Neural progenitor cell (in vitro differentiated cells): ENCODE measurements around the gene ASAP2. TPM values are rescaled to one million over a fixed set of nuclear protein-coding genes. Genes with fewer than 3 reads are reported as not detected.

Experiments used
- DNase-seq: peaks from one replicate; pipeline ENCODE4 v3.0.0-alpha.2; 2016; ENCODE audit warnings: low spot score
- H2AFZ ChIP-seq: fragments of 200-600 bp; sonication (generic); replicated peaks from 2 replicates; pipeline ENCODE4 v1.6.1; 2016; ENCODE audit warnings: antibody characterized with exemption
- H3F3A ChIP-seq: fragments of 200-600 bp; sonication (generic); 2 replicates; pipeline ENCODE4 v1.6.1; 2016; ENCODE audit warnings: antibody characterized with exemption, low read depth
- H3K27ac ChIP-seq: fragments of 200-600 bp; sonication (generic); 2 replicates; pipeline ENCODE4 v1.5.1; 2016; ENCODE audit warnings: mild to moderate bottlenecking
- H3K27me3 ChIP-seq: fragments of 200-600 bp; sonication (generic); 2 replicates; pipeline ENCODE4 v1.6.1; 2016; ENCODE audit warnings: mild to moderate bottlenecking, moderate library complexity
- H3K36me3 ChIP-seq: fragments of 200-600 bp; sonication (generic); 2 replicates; pipeline ENCODE4 v1.5.1; 2016
- H3K4me1 ChIP-seq: fragments of 200-600 bp; sonication (generic); 2 replicates; pipeline ENCODE4 v1.6.1; 2016; ENCODE audit warnings: mixed run types
- H3K4me2 ChIP-seq: fragments of 200-600 bp; sonication (generic); 2 replicates; pipeline ENCODE4 v1.6.1; 2016
- H3K4me3 ChIP-seq: fragments of 200-600 bp; sonication (generic); 2 replicates; pipeline ENCODE4 v1.5.1; 2016
- H3K79me2 ChIP-seq: fragments of 200-600 bp; sonication (generic); 2 replicates; pipeline ENCODE4 v1.6.1; 2016; ENCODE audit warnings: low read depth
- H3K9ac ChIP-seq: fragments of 200-600 bp; sonication (generic); 2 replicates; pipeline ENCODE4 v1.6.1; 2016
- H3K9me3 ChIP-seq: fragments of 200-600 bp; sonication (generic); 2 replicates; pipeline ENCODE4 v1.5.1; 2016; ENCODE audit warnings: low read depth
- H4K20me1 ChIP-seq: fragments of 200-600 bp; sonication (generic); 2 replicates; pipeline ENCODE4 v1.6.1; 2016; ENCODE audit warnings: low read depth
- H3K27ac Mint-ChIP-seq: 3 replicates; pipeline ENCODE4 v1.8.0; 2021; ENCODE audit warnings: mixed read lengths
- H3K27me3 Mint-ChIP-seq: 2 replicates; pipeline ENCODE4 v1.8.0; 2022; ENCODE audit warnings: low read depth, mild to moderate bottlenecking, inconsistent platforms, moderate library complexity, mixed read lengths; ENCODE audit not compliant: insufficient read depth
- H3K36me3 Mint-ChIP-seq: 3 replicates; pipeline ENCODE4 v1.8.0; 2021; ENCODE audit warnings: mixed read lengths
- H3K4me1 Mint-ChIP-seq: 3 replicates; pipeline ENCODE4 v1.8.0; 2021; ENCODE audit warnings: mixed read lengths
- H3K4me3 Mint-ChIP-seq: 3 replicates; pipeline ENCODE4 v1.8.0; 2021; ENCODE audit warnings: mild to moderate bottlenecking, moderate library complexity, mixed read lengths
- H3K9me3 Mint-ChIP-seq: 3 replicates; pipeline ENCODE4 v1.8.0; 2020; ENCODE audit warnings: mixed read lengths
- CTCF ChIP-seq: fragments of 200-600 bp; sonication (generic); IDR thresholded peaks from 2 replicates; pipeline ENCODE4 v1.5.1; 2017; ENCODE audit warnings: antibody characterized with exemption, mild to moderate bottlenecking
- EZH2 ChIP-seq: fragments of 200-600 bp; sonication (generic); IDR thresholded peaks from 2 replicates; pipeline ENCODE4 v1.6.1; 2017; ENCODE audit warnings: antibody characterized with exemption, mild to moderate bottlenecking, moderate library complexity
- EZH2phosphoT487 ChIP-seq: fragments of 200-600 bp; sonication (generic); IDR thresholded peaks from 2 replicates; pipeline ENCODE4 v1.6.1; 2017; ENCODE audit warnings: antibody characterized with exemption
- total RNA-seq: library from RNA; depleted of rRNA; stranded (reverse); fragments of >200 nt; gene quantifications from 2 replicates; pipeline ENCODE4 v1.2.3, GENCODE V29; 2015; ENCODE audit warnings: low replicate concordance

Gene ASAP2
- total RNA-seq, 1 donor from 2014 or later, result 31.7 TPM

DNA sequence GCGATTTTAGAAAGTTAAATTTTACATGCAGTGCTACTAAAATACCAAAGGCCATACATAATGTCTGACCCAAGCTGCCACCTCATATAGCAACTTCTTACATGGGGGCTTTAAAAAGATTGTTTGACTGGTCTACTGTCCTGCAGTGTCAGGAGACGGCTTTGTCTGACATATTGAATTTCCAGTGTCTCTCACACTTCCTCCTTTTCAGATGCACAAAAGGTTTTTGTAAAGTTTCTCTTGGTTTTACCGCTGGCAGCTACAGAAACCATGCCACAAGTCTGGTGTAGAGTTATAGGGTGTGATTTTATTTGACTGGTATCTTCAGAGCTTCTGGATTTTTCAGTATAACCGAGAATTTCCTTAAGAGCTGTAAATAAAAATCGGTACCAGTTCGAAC is 1.1 kb upstream of the ASAP2 start:
- no peak overlapping the region for H3K27ac ChIP-seq
- DNase-seq, result no peak
- H2AFZ ChIP-seq, result no peak overlapping the region
- peaks cover 18% of the 10 kb centered on the region for H3K4me1 ChIP-seq
- H3K36me3 ChIP-seq, result no peaks in the 10 kb centered on the region
- H3K27me3 ChIP-seq, result peaks cover 28% of the 10 kb centered on the region
- peak overlapping the region; percentile 90 for H3K4me3 ChIP-seq
- H3K4me1 Mint-ChIP-seq, result peaks cover 44% of the 10 kb centered on the region
- TF ChIP-seq EZH2phosphoT487 (no peak), CTCF (no peak)
- H3K27ac Mint-ChIP-seq, result no peak overlapping the region
- peak overlapping the region; percentile 89 for H3K4me3 Mint-ChIP-seq
- H3K4me2 ChIP-seq, result peak overlapping the region; percentile 89
- H4K20me1 ChIP-seq, result peaks cover 25% of the 10 kb centered on the region
- no peaks in the 10 kb centered on the region for H3K9me3 ChIP-seq
- H3F3A ChIP-seq, result peaks cover 10% of the 10 kb centered on the region
- peaks cover 36% of the 10 kb centered on the region for H3K79me2 ChIP-seq
- peaks cover 13% of the 10 kb centered on the region for H3K27me3 Mint-ChIP-seq
- no peaks in the 10 kb centered on the region for H3K9me3 Mint-ChIP-seq
- no peak overlapping the region for H3K9ac ChIP-seq
- H3K36me3 Mint-ChIP-seq, result peaks cover 5% of the 10 kb centered on the region

GRCh38 chr2:9206991-9207640 is 504 bp downstream of the ASAP2 start:
- H3K9me3 ChIP-seq, result no peaks in the 10 kb centered on the region
- peaks cover 42% of the 10 kb centered on the region for H3K4me1 Mint-ChIP-seq
- no peak for DNase-seq
- peak overlapping the region; percentile 85 for H3K4me3 Mint-ChIP-seq
- peaks cover 52% of the 10 kb centered on the region for H3K79me2 ChIP-seq
- no peaks in the 10 kb centered on the region for H3K36me3 ChIP-seq
- H3K36me3 Mint-ChIP-seq, result peaks cover 5% of the 10 kb centered on the region
- peaks cover 18% of the 10 kb centered on the region for H3K4me1 ChIP-seq
- H3K4me3 ChIP-seq, result peak overlapping the region; percentile 89
- H3K27ac ChIP-seq, result no peak overlapping the region
- peaks cover 28% of the 10 kb centered on the region for H3K27me3 ChIP-seq
- peak overlapping the region; percentile 86 for H2AFZ ChIP-seq
- peak overlapping the region; percentile 60 for H3K9ac ChIP-seq
- TF ChIP-seq EZH2phosphoT487, result peak; percentile 39
- peak; percentile 13 for TF ChIP-seq EZH2
- TF ChIP-seq CTCF, result no peak
- peaks cover 37% of the 10 kb centered on the region for H4K20me1 ChIP-seq
- H3K27me3 Mint-ChIP-seq, result peaks cover 7% of the 10 kb centered on the region
- no peak overlapping the region for H3K27ac Mint-ChIP-seq
- peak overlapping the region; percentile 85 for H3K4me2 ChIP-seq
- no peaks in the 10 kb centered on the region for H3K9me3 Mint-ChIP-seq
- peaks cover 10% of the 10 kb centered on the region for H3F3A ChIP-seq

GRCh38 chr2:9207641-9208311 is 1.2 kb downstream of the ASAP2 start:
- Histone ChIP-seq H3K9me3 (no peaks in the 10 kb centered on the region), H3K36me3 (no peaks in the 10 kb centered on the region), H3K79me2 (peaks cover 59% of the 10 kb centered on the region), H3F3A (peaks cover 10% of the 10 kb centered on the region), H3K27ac (no peak overlapping the region), H3K4me1 (peaks cover 18% of the 10 kb centered on the region), H3K27me3 (peaks cover 28% of the 10 kb centered on the region), H2AFZ (peak overlapping the region; percentile 86), H3K4me3 (peak overlapping the region; percentile 89), H4K20me1 (peaks cover 44% of the 10 kb centered on the region), H3K4me2 (peak overlapping the region; percentile 85), H3K9ac (peak overlapping the region; percentile 60)
- Mint-ChIP-seq H3K9me3 (no peaks in the 10 kb centered on the region), H3K4me1 (peaks cover 42% of the 10 kb centered on the region), H3K4me3 (peak overlapping the region; percentile 95), H3K27me3 (peaks cover 7% of the 10 kb centered on the region), H3K27ac (no peak overlapping the region), H3K36me3 (peaks cover 5% of the 10 kb centered on the region)
- no peak for TF ChIP-seq EZH2phosphoT487
- TF ChIP-seq EZH2, result no peak
- no peak for TF ChIP-seq CTCF
- peak; percentile 27 for DNase-seq
